Midbrain (tissue), 1 donor: ENCODE data around the gene KIR3DL3.
"Not testable (repeated sequence)": the region's sequence is repeated elsewhere in the genome, so short reads cannot be mapped to it uniquely, and the experiment has no call there.

Experiments
- DNase-seq: peaks from one replicate; lab custom pipeline; 2025; lab: John Stamatoyannopoulos, UW

Gene KIR3DL3

GRCh38 chr19:54724142-54724541 is at the start of gene KIR3DL3:
Gene KIR3DL3, plus strand, starts transcription at chr19:54724442. Its CDS starts 55 bp downstream, at chr19:54724497.
- DNase-seq: no peak

- peak; percentile 9 for DNase-seq
These were observed 47.9 kb upstream of the KIR3DL3 start for GRCh38 chr19:54676210-54676834.

- no peak for DNase-seq
These were observed 47.0 kb upstream of the KIR3DL3 start for GRCh38 chr19:54677217-54677616.

GRCh38 chr19:54681596-54681995 is 42.6 kb upstream of the KIR3DL3 start:
- DNase-seq: not testable (repeated sequence)

- DNase-seq: no peak
These were observed 41.9 kb upstream of the KIR3DL3 start for GRCh38 chr19:54682306-54682856.

GRCh38 chr19:54684527-54684926 is 39.7 kb upstream of the KIR3DL3 start:
- no peak for DNase-seq

GRCh38 chr19:54691582-54692297 is 32.5 kb upstream of the KIR3DL3 start:
- DNase-seq: no peak

GRCh38 chr19:54692298-54692615 is 32.0 kb upstream of the KIR3DL3 start:
- DNase-seq: no peak

- no peak for DNase-seq
These were observed 29.6 kb upstream of the KIR3DL3 start for GRCh38 chr19:54694648-54695047.

GRCh38 chr19:54696117-54696548 is 28.1 kb upstream of the KIR3DL3 start:
- no peak for DNase-seq

GRCh38 chr19:54696766-54697165 is 27.5 kb upstream of the KIR3DL3 start:
- DNase-seq: no peak

GRCh38 chr19:54697716-54698115 is 26.5 kb upstream of the KIR3DL3 start:
- not testable (repeated sequence) for DNase-seq

- DNase-seq: no peak
These were observed 19.3 kb upstream of the KIR3DL3 start for GRCh38 chr19:54704928-54705327.

- DNase-seq: no peak
These were observed 16.3 kb upstream of the KIR3DL3 start for GRCh38 chr19:54707962-54708361.

GRCh38 chr19:54708781-54709180 is 15.5 kb upstream of the KIR3DL3 start:
- DNase-seq: no peak

- no peak for DNase-seq
These were observed 14.9 kb upstream of the KIR3DL3 start for GRCh38 chr19:54709212-54709948.

- not testable (repeated sequence) for DNase-seq
These were observed 14.3 kb upstream of the KIR3DL3 start for GRCh38 chr19:54709956-54710355.

GRCh38 chr19:54724644-54725043 is 402 bp downstream of the KIR3DL3 start:
- no peak for DNase-seq

- no peak for DNase-seq
These were observed 1.1 kb downstream of the KIR3DL3 start for GRCh38 chr19:54725321-54725720.

- DNase-seq: no peak
These were observed 3.3 kb downstream of the KIR3DL3 start for GRCh38 chr19:54727562-54727961.

GRCh38 chr19:54728167-54728566 is 3.9 kb downstream of the KIR3DL3 start:
- DNase-seq: no peak

GRCh38 chr19:54729416-54730188 is 5.4 kb downstream of the KIR3DL3 start:
- no peak for DNase-seq
